Measurements from ENCODE around the gene ANKRD7.

- peak; percentile 84 for TF ChIP-seq CTCF (IDR thresholded peaks at IDR 0.05; ENCODE audit: low read depth, low read length)
- no peak for TF ChIP-seq EZH2phosphoT487 (IDR thresholded peaks at IDR 0.05; ENCODE audit: low read depth)
These were observed 28.5 kb upstream of the ANKRD7 start for GRCh38 chr7:118195837-118196474.
